ENCODE data around the gene MSRB3.

GRCh38 chr12:65510007-65510406, 231.5 kb downstream of the MSRB3 start:
- TF ChIP-seq, protein P1, sequence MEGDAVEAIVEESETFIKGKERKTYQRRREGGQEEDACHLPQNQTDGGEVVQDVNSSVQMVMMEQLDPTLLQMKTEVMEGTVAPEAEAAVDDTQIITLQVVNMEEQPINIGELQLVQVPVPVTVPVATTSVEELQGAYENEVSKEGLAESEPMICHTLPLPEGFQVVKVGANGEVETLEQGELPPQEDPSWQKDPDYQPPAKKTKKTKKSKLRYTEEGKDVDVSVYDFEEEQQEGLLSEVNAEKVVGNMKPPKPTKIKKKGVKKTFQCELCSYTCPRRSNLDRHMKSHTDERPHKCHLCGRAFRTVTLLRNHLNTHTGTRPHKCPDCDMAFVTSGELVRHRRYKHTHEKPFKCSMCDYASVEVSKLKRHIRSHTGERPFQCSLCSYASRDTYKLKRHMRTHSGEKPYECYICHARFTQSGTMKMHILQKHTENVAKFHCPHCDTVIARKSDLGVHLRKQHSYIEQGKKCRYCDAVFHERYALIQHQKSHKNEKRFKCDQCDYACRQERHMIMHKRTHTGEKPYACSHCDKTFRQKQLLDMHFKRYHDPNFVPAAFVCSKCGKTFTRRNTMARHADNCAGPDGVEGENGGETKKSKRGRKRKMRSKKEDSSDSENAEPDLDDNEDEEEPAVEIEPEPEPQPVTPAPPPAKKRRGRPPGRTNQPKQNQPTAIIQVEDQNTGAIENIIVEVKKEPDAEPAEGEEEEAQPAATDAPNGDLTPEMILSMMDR (IDR thresholded peaks at IDR 0.05; ENCODE audit: poor library complexity, severe bottlenecking) = no peak
- TF ChIP-seq RAD21 (conservative IDR thresholded peaks at IDR 0.05) = no peak
- no peak for TF ChIP-seq POLR2AphosphoS5 (IDR thresholded peaks at IDR 0.05)
- no peak for TF ChIP-seq EP300 (conservative IDR thresholded peaks at IDR 0.05; ENCODE audit: poor library complexity, severe bottlenecking)
- no peak for TF ChIP-seq SMC3 (conservative IDR thresholded peaks at IDR 0.05; ENCODE audit: poor library complexity)
- no peak for TF ChIP-seq EZH2 (IDR thresholded peaks at IDR 0.05; ENCODE audit: borderline replicate concordance, insufficient read depth, low read length, poor library complexity, severe bottlenecking)
- no peak for TF ChIP-seq TAF1 (IDR thresholded peaks at IDR 0.05; ENCODE audit: low read depth)
- TF ChIP-seq, protein P2, sequence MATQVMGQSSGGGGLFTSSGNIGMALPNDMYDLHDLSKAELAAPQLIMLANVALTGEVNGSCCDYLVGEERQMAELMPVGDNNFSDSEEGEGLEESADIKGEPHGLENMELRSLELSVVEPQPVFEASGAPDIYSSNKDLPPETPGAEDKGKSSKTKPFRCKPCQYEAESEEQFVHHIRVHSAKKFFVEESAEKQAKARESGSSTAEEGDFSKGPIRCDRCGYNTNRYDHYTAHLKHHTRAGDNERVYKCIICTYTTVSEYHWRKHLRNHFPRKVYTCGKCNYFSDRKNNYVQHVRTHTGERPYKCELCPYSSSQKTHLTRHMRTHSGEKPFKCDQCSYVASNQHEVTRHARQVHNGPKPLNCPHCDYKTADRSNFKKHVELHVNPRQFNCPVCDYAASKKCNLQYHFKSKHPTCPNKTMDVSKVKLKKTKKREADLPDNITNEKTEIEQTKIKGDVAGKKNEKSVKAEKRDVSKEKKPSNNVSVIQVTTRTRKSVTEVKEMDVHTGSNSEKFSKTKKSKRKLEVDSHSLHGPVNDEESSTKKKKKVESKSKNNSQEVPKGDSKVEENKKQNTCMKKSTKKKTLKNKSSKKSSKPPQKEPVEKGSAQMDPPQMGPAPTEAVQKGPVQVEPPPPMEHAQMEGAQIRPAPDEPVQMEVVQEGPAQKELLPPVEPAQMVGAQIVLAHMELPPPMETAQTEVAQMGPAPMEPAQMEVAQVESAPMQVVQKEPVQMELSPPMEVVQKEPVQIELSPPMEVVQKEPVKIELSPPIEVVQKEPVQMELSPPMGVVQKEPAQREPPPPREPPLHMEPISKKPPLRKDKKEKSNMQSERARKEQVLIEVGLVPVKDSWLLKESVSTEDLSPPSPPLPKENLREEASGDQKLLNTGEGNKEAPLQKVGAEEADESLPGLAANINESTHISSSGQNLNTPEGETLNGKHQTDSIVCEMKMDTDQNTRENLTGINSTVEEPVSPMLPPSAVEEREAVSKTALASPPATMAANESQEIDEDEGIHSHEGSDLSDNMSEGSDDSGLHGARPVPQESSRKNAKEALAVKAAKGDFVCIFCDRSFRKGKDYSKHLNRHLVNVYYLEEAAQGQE (IDR thresholded peaks at IDR 0.05; ENCODE audit: borderline replicate concordance) = no peak
